ENCODE data around the gene MMP27.

The MMP27 gene

DNA sequence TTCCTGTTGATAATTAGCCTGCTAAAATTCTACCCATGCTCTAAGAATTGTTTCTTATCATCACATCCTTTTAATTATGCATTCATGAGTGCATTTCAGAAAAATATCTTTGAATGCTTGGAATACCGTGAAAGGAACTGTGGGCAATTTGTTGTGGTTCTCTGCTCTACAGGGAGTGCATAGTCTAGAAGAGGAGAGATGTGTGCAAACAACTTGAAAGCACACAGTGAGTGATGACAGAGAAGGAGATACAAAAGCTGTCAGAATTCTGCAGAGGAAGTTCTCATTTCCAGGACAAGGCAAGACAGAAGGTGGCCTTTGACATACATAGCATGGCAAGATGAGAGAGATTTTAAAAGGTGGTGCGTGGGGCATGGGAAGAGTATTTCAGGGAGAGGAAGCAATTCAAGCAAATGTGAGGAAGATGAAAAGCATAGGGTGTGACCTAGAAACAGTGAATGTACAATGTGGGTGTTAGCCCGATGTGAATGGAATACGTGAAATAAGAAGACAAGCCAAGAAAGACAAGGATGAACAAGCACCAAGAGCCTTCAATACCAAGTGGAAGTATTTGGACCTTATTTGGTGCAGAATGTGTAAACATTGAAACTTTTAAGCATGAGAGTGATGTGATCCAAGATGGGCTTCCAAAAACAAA is 14.2 kb upstream of the MMP27 start:
- DNase-seq (no peak), ATAC-seq (no peak)
- no peaks in the 10 kb centered on the region for H3K9me3 Mint-ChIP-seq
- H3K36me3 Mint-ChIP-seq (ENCODE audit: low read depth), result no peaks in the 10 kb centered on the region
- no peak overlapping the region for H3K27ac Mint-ChIP-seq
- no peaks in the 10 kb centered on the region for H3K4me1 Mint-ChIP-seq
- H3K27me3 Mint-ChIP-seq, result peaks cover 2% of the 10 kb centered on the region
- no peak overlapping the region for H3K4me3 Mint-ChIP-seq

- Mint-ChIP-seq H3K36me3 (ENCODE audit: low read depth) (no peaks in the 10 kb centered on the region), H3K27me3 (peaks cover 4% of the 10 kb centered on the region), H3K4me1 (no peaks in the 10 kb centered on the region), H3K27ac (no peak overlapping the region), H3K9me3 (no peaks in the 10 kb centered on the region), H3K4me3 (no peak overlapping the region)
- DNase-seq, result no peak
- no peak for ATAC-seq
These were observed 11.7 kb upstream of the MMP27 start for GRCh38 chr11:102717280-102717679.

- no peaks in the 10 kb centered on the region for H3K4me1 Mint-ChIP-seq
- no peaks in the 10 kb centered on the region for H3K9me3 Mint-ChIP-seq
- ATAC-seq, result no peak
- H3K4me3 Mint-ChIP-seq, result no peak overlapping the region
- DNase-seq, result no peak
- peaks cover 4% of the 10 kb centered on the region for H3K27me3 Mint-ChIP-seq
- no peak overlapping the region for H3K27ac Mint-ChIP-seq
- H3K36me3 Mint-ChIP-seq (ENCODE audit: low read depth), result no peaks in the 10 kb centered on the region
These were observed 11.0 kb upstream of the MMP27 start for GRCh38 chr11:102716527-102716926.

- no peak for DNase-seq
- peaks cover 6% of the 10 kb centered on the region for H3K27me3 Mint-ChIP-seq
- H3K36me3 Mint-ChIP-seq (ENCODE audit: low read depth), result no peaks in the 10 kb centered on the region
- no peaks in the 10 kb centered on the region for H3K9me3 Mint-ChIP-seq
- no peak for ATAC-seq
- H3K4me3 Mint-ChIP-seq, result no peak overlapping the region
- no peak overlapping the region for H3K27ac Mint-ChIP-seq
- H3K4me1 Mint-ChIP-seq, result no peaks in the 10 kb centered on the region
These were observed 6.6 kb upstream of the MMP27 start for GRCh38 chr11:102712137-102712536.

- Mint-ChIP-seq H3K27me3 (peaks cover 6% of the 10 kb centered on the region), H3K4me1 (no peaks in the 10 kb centered on the region), H3K4me3 (no peak overlapping the region), H3K36me3 (ENCODE audit: low read depth) (no peaks in the 10 kb centered on the region), H3K27ac (no peak overlapping the region), H3K9me3 (no peaks in the 10 kb centered on the region)
- no peak for ATAC-seq
- no peak for DNase-seq
These were observed 3.8 kb upstream of the MMP27 start for GRCh38 chr11:102709201-102709945.

GRCh38 chr11:102708654-102709053 is 3.1 kb upstream of the MMP27 start:
- Mint-ChIP-seq H3K9me3 (no peaks in the 10 kb centered on the region), H3K4me3 (no peak overlapping the region), H3K27me3 (peaks cover 6% of the 10 kb centered on the region), H3K4me1 (no peaks in the 10 kb centered on the region), H3K36me3 (ENCODE audit: low read depth) (no peaks in the 10 kb centered on the region), H3K27ac (no peak overlapping the region)
- DNase-seq, result no peak
- no peak for ATAC-seq

GRCh38 chr11:102704841-102705240 is 728 bp downstream of the MMP27 start:
- no peaks in the 10 kb centered on the region for H3K4me1 Mint-ChIP-seq
- H3K4me3 Mint-ChIP-seq, result no peak overlapping the region
- ATAC-seq (no peak), DNase-seq (no peak)
- no peaks in the 10 kb centered on the region for H3K9me3 Mint-ChIP-seq
- no peak overlapping the region for H3K27ac Mint-ChIP-seq
- H3K36me3 Mint-ChIP-seq (ENCODE audit: low read depth), result no peaks in the 10 kb centered on the region
- H3K27me3 Mint-ChIP-seq, result peaks cover 5% of the 10 kb centered on the region

GRCh38 chr11:102703826-102704493 is 1.6 kb downstream of the MMP27 start:
- no peak for DNase-seq
- H3K4me3 Mint-ChIP-seq, result no peak overlapping the region
- no peaks in the 10 kb centered on the region for H3K9me3 Mint-ChIP-seq
- no peaks in the 10 kb centered on the region for H3K4me1 Mint-ChIP-seq
- ATAC-seq, result no peak
- H3K36me3 Mint-ChIP-seq (ENCODE audit: low read depth), result no peaks in the 10 kb centered on the region
- no peak overlapping the region for H3K27ac Mint-ChIP-seq
- peaks cover 2% of the 10 kb centered on the region for H3K27me3 Mint-ChIP-seq

DNA sequence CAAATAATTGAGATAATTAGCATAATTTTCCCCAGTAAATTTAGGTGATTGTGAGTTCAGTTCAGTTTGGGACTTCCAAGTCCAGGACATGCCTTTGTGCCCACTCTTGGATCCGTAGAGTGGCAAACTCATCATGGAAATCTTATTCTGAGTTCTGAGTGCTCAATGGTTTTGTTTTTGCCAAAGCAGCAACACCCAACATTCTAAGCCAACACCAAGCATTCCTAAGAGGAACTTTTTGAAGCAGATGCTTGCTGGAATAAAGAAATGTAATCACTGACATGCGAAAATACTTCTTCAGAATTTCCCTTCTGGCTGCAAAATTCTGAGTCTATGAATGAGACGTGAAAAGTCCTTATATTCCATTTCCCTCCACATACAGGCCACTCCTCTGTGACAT is 10.4 kb downstream of the MMP27 start:
- no peak for DNase-seq
- H3K27me3 Mint-ChIP-seq, result peaks cover 11% of the 10 kb centered on the region
- ATAC-seq, result no peak
- H3K4me3 Mint-ChIP-seq, result no peak overlapping the region
- no peaks in the 10 kb centered on the region for H3K36me3 Mint-ChIP-seq (ENCODE audit: low read depth)
- H3K4me1 Mint-ChIP-seq, result no peaks in the 10 kb centered on the region
- H3K9me3 Mint-ChIP-seq, result no peaks in the 10 kb centered on the region
- no peak overlapping the region for H3K27ac Mint-ChIP-seq

- DNase-seq, result no peak
- no peaks in the 10 kb centered on the region for H3K9me3 Mint-ChIP-seq
- no peaks in the 10 kb centered on the region for H3K4me1 Mint-ChIP-seq
- H3K27ac Mint-ChIP-seq, result no peak overlapping the region
- ATAC-seq, result no peak
- H3K27me3 Mint-ChIP-seq, result peaks cover 17% of the 10 kb centered on the region
- H3K4me3 Mint-ChIP-seq, result no peak overlapping the region
- no peaks in the 10 kb centered on the region for H3K36me3 Mint-ChIP-seq (ENCODE audit: low read depth)
These were observed 19.8 kb downstream of the MMP27 start for GRCh38 chr11:102685754-102686153.

DNA sequence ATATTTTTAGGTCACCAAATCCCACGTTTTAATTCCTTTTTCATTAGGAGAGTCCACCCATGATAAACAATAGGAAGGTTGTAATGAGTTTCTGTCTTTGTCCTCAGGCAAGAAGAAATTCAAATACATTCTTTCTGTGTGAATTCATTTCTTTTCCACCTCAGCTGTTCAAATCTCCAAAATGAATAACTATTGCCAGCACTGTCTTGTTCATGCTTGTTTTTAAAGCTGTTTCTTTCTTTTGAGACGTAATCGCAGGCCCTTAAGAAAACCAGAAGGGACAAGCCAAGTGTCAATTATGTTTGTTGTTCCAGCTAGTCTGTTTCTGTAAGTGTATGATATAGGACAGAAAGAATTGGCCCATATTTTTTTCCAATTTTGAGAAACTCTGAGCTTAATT is 20.2 kb downstream of the MMP27 start:
- DNase-seq (no peak), ATAC-seq (no peak)
- no peaks in the 10 kb centered on the region for H3K36me3 Mint-ChIP-seq (ENCODE audit: low read depth)
- H3K9me3 Mint-ChIP-seq, result no peaks in the 10 kb centered on the region
- peaks cover 17% of the 10 kb centered on the region for H3K27me3 Mint-ChIP-seq
- no peaks in the 10 kb centered on the region for H3K4me1 Mint-ChIP-seq
- no peak overlapping the region for H3K4me3 Mint-ChIP-seq
- no peak overlapping the region for H3K27ac Mint-ChIP-seq

- no peaks in the 10 kb centered on the region for H3K4me1 Mint-ChIP-seq
- peaks cover 17% of the 10 kb centered on the region for H3K27me3 Mint-ChIP-seq
- no peak overlapping the region for H3K4me3 Mint-ChIP-seq
- no peaks in the 10 kb centered on the region for H3K36me3 Mint-ChIP-seq (ENCODE audit: low read depth)
- ATAC-seq, result no peak
- no peak overlapping the region for H3K27ac Mint-ChIP-seq
- DNase-seq, result no peak
- H3K9me3 Mint-ChIP-seq, result no peaks in the 10 kb centered on the region
These were observed 22.3 kb downstream of the MMP27 start for GRCh38 chr11:102683277-102683676.

DNA sequence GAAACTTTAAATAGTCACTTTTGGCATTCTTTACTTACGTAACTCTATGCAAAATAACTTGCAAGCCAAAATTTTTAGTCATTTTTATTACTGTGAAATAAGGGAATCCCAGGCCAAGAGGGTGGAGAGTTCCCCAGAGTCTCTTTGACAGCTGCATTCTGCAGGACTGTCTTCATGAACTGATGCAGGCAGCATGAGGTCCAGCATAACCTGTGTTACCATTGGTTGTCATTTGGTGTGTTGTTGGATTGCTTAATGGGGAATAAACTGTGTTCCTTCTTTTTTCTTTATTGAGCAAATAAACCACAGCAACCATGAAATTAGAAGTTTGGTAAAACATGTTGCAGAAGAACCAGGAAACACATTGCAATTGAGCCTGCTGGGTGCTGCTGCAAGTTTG is 24.6 kb downstream of the MMP27 start:
- ATAC-seq, result no peak
- no peaks in the 10 kb centered on the region for H3K9me3 Mint-ChIP-seq
- peaks cover 12% of the 10 kb centered on the region for H3K27me3 Mint-ChIP-seq

GRCh38 chr11:102678022-102678421 is 27.5 kb downstream of the MMP27 start:
- DNase-seq (no peak), ATAC-seq (no peak)
- H3K9me3 Mint-ChIP-seq, result no peaks in the 10 kb centered on the region
- no peaks in the 10 kb centered on the region for H3K36me3 Mint-ChIP-seq (ENCODE audit: low read depth)
- no peak overlapping the region for H3K4me3 Mint-ChIP-seq
- H3K27ac Mint-ChIP-seq, result no peak overlapping the region
- H3K27me3 Mint-ChIP-seq, result peaks cover 11% of the 10 kb centered on the region
- H3K4me1 Mint-ChIP-seq, result no peaks in the 10 kb centered on the region

More for the DNA sequence above, 24.6 kb downstream of the MMP27 start:
- DNase-seq, result no peak
- Mint-ChIP-seq H3K4me3 (no peak overlapping the region), H3K36me3 (ENCODE audit: low read depth) (no peaks in the 10 kb centered on the region), H3K4me1 (no peaks in the 10 kb centered on the region), H3K27ac (no peak overlapping the region)

DNA sequence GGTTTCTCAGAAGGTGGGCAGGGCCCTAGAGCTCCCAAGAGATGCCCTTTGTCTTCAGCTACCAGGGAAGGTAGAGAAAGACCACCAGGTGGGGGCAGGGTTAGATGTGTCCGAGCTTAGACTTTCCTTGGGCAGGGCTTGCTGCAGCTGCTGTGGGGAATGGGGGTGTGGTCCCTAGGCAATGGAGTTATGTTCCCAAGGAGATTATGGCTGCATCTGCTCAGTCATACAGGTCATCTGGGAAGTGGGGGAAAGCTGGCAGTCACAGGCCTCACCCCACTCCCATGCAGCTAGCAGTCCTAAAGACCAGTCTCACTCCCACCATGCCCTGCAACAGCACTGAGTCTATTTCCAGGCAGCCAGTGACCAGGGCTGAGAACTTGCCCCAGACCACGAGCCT is 29.5 kb downstream of the MMP27 start:
- Mint-ChIP-seq H3K27ac (no peak overlapping the region), H3K9me3 (no peaks in the 10 kb centered on the region), H3K27me3 (peaks cover 4% of the 10 kb centered on the region), H3K4me3 (no peak overlapping the region), H3K36me3 (ENCODE audit: low read depth) (no peaks in the 10 kb centered on the region), H3K4me1 (no peaks in the 10 kb centered on the region)
- ATAC-seq (no peak), DNase-seq (no peak)
